Mononuclear cell (primary cell): ENCODE results near the gene SNHG17. TPM values are rescaled to one million over a fixed set of nuclear protein-coding genes. Genes with fewer than 3 reads are reported as not detected.
"Not testable (repeated sequence)": the region's sequence is repeated elsewhere in the genome, so short reads cannot be mapped to it uniquely, and the experiment has no call there.

Experiments
- H3K27me3 ChIP-seq: 2 replicates; pipeline ENCODE4 v1.6.0; 2011; ENCODE audit warnings: low read length, control low read depth; ENCODE audit not compliant: insufficient read depth
- H3K4me1 ChIP-seq: 2 replicates; pipeline ENCODE4 v1.5.1; 2011; ENCODE audit warnings: mild to moderate bottlenecking, low read length, control low read depth; ENCODE audit not compliant: insufficient read depth
- H3K4me3 ChIP-seq: 2 replicates; pipeline ENCODE4 v1.5.1; 2011; ENCODE audit warnings: mild to moderate bottlenecking, low read length, moderate library complexity
- H3K9me3 ChIP-seq: 2 replicates; pipeline ENCODE4 v1.5.1; 2011; ENCODE audit warnings: low read depth, mild to moderate bottlenecking, control low read depth, low read length
- total RNA-seq: library from RNA; depleted of rRNA; stranded (reverse); fragments of >200 nt; gene quantifications from one replicate; pipeline ENCODE4 v1.2.3, GENCODE V29; 2012

Gene SNHG17
- total RNA-seq: 18.6 TPM

DNA sequence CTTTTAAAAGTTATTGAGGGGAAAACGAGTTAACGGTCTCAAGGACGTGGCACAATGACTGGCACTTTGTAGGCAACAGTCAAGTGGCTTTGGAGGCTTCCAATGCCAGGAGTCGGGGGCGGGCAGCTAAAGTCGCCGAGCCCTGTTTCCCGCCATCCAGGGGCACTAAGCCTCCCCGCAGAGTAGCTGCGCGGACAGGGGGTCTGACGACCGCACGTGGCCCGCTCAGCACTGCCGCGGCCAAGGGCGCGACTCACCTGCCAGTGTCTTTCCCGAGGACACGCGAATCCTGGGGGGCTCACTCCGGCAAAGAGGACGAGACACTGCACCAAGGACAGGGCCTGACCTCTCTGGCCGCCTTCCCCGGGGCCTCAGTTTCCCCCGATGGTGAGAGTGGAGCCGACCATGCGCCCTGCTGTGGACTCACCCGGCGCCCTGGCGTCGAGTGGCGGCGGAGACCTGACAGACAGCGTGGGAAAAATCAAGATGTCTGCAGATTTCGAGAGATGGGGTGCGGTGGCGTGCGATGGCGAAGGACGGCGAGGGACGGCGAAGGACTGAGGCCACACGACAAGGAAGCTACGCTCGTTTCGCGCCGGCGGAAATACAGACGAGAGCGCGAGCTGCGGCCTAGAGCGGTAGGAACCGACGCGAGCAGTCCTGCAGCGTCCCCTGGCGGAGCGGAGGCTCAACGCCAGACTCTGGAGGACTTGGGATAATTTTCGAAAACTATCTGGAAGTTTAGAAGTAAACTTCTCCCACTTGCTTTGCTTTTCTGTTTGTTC lies at the start of gene SNHG17:
SNHG17 (minus strand) TSS at position 559 of the 785 bp plus-strand sequence.
- Histone ChIP-seq H3K27me3 (no peaks in the 10 kb centered on the region), H3K9me3 (no peaks in the 10 kb centered on the region), H3K4me3 (peak within 1 kb of the TSS; percentile 61), H3K4me1 (peaks cover 17% of the 10 kb centered on the region)

DNA sequence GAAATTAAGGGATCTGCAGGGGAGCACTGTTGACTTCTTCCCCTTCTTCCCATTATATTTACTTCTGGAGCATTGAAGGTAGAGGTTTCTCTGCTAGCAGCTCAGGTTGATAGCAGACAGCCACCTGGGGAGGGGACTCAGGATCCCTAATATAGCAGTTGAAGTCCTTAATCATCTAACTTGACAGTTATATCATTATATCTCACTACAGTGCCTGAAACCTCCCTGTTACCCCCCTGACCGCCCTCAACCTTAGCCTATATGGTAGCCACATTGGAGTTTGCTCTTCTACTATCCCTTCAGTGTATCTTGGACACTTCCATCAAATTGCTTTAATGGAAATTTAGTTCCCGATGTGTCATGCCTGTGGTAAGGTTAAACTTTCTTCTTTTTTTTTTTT lies 44.5 kb upstream of the SNHG17 start:
- Histone ChIP-seq H3K4me3 (no peak overlapping the region), H3K4me1 (peaks cover 3% of the 10 kb centered on the region), H3K27me3 (no peaks in the 10 kb centered on the region), H3K9me3 (no peaks in the 10 kb centered on the region)

DNA sequence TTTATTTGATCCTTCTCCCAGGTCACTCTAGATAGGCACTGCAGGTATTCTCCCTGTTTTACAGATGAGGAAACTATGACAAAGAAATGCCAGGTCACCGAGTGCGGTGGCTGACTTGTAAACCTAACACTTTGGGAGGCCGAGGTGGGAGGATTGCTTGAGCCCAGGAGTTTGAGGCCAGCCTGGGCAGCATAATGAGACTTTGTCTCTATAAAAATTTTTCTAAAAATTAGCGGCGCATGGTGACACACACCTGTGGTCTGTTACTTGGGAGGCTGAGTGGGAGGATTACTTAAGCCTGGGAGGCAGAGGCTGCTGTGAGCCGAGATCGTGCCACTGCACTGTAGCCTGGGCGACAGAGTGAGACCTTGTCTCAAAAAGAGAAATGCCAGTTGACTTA lies 42.6 kb upstream of the SNHG17 start:
- H3K4me3 ChIP-seq: no peak overlapping the region
- peaks cover 20% of the 10 kb centered on the region for H3K4me1 ChIP-seq
- H3K9me3 ChIP-seq: no peaks in the 10 kb centered on the region
- H3K27me3 ChIP-seq: no peaks in the 10 kb centered on the region

DNA sequence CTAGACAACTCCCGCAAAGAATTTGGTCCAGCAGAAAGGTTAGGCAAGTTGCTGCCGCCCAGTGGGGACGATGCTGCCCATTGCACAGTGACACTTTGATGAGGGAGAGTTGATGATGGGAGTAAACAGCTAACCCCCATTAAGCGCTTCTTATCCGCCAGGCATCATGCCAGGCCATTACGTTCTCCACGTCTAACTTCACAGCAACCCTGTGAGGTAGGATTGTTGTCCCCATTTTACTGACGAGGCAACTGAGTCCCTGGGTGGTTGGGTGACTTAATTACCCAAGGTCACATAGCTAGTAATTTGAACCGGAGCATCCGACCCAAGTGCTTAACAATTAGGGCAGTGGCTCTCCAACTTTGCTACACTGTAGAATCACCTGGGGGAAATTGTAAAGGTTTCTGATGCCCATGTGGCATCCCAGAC lies 38.3 kb upstream of the SNHG17 start:
- H3K9me3 ChIP-seq: no peaks in the 10 kb centered on the region
- no peaks in the 10 kb centered on the region for H3K27me3 ChIP-seq
- H3K4me1 ChIP-seq: peaks cover 27% of the 10 kb centered on the region
- peak overlapping the region; percentile 96 for H3K4me3 ChIP-seq

DNA sequence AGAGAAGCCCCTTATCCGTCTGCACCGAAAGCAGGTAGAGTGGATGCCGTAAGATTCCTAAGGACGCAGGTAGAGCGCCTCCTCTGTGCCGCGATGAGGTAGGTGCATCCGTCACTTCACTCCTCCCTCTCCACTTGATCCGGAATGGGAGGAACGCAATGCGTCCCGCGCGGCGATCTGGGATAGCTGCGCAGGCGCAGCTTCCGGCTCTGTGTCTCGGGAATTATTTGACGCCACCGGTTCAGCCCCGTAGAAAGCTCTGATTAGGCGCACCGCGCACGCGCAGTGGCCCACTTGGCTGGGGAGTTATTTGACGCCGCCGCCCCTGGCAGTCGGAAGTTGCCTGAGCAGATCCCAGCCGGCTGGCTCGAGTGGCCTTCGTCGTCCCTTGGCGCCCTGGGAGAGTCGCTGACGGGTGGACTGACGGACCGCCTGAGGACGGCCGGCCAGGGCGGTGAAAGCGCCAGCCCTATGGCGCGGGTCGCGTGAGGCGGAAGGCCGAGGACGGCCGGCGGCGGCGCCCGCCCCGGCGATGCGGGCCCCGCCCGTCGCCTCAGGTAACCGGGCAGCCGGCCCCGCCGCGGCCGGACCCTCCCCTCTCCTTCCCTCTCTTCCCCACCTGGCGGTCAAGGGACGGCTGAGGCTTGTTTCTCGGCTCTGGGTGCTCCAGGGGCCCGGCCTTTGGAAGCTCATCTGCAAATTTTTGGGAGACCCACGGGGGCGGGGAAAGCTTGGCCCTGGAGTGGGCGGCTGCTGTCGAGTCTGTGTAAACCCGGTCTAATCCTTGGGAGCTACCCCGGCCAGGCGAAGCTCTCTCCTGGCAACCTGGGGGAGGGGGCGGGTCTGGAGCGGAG lies 37.6 kb upstream of the SNHG17 start, which contains the start of gene RALGAPB:
RALGAPB (plus strand) TSS at position 331 of the 854 bp plus-strand sequence. CDS start 15,590 bp downstream, outside the sequence.
- peak within 1 kb of the TSS; percentile 96 for H3K4me3 ChIP-seq
- H3K27me3 ChIP-seq: no peaks in the 10 kb centered on the region
- H3K4me1 ChIP-seq: peaks cover 27% of the 10 kb centered on the region
- no peaks in the 10 kb centered on the region for H3K9me3 ChIP-seq

DNA sequence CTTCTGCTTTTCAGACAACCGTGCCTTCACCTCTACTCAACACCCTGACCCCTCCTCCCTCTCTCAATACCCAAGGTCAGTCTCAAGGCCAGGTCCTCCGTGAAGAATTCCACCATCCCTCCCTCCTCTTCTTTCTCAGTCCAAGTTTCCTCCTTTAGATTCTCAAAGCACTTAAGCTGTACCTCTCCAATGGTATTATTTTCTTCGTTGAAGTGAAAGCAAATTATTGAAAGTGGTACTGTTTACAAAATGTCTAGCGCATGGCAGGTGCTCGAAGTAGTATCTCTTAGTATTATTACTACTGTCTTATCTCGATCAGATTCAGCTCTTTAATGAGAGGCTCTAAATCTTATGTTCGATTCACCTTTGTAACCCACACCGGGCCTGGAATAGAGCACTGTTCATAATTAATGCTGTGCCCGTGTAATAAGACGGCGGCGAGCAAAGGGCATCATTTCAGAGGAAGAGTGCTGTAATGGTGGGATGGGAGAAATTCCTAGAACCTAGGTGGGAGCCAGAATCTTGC lies 36.9 kb upstream of the SNHG17 start:
- H3K9me3 ChIP-seq: no peaks in the 10 kb centered on the region
- peak overlapping the region; percentile 96 for H3K4me3 ChIP-seq
- peaks cover 27% of the 10 kb centered on the region for H3K4me1 ChIP-seq
- no peaks in the 10 kb centered on the region for H3K27me3 ChIP-seq

DNA sequence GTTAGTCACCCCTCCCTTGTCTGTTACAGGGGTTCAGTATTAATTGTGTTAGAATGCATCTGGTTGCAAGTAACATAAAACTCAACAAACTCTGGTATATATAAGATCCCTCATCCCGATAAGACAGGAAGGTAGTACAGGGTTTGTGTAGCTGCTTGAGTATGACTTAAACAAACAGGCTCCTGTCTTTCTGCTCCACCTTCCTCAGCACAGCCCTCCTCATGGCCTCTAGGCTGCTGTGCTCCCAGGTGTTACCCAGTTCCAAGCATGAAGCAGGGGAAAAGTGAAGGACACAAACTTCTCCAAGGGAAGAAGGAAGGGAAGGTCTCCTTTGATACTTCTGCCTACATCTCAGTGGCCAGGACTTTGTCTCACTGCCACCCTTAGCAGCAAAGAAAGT lies 36.1 kb upstream of the SNHG17 start:
- Histone ChIP-seq H3K27me3 (no peaks in the 10 kb centered on the region), H3K4me1 (peaks cover 25% of the 10 kb centered on the region), H3K4me3 (no peak overlapping the region), H3K9me3 (no peaks in the 10 kb centered on the region)

DNA sequence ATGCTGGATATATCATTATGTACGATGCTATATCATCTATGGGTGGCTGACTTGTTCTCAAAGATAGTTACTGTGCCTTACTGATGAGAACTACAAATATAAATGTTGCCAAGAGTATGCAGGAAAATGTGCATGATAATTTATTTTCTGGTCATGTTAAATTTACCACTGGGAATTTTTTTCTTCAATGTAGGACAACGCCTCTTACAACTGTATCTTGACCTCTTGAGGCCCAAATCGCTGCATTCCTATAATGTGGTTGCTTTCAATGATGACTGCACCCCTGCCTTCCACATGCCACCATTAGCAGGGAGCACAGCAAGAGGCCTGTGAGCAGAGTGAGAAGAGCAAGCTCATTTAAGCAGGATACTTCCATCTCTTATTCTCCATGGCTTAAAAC lies 31.9 kb upstream of the SNHG17 start:
- Histone ChIP-seq H3K9me3 (no peaks in the 10 kb centered on the region), H3K4me3 (no peak overlapping the region), H3K27me3 (no peaks in the 10 kb centered on the region), H3K4me1 (peaks cover 4% of the 10 kb centered on the region)

DNA sequence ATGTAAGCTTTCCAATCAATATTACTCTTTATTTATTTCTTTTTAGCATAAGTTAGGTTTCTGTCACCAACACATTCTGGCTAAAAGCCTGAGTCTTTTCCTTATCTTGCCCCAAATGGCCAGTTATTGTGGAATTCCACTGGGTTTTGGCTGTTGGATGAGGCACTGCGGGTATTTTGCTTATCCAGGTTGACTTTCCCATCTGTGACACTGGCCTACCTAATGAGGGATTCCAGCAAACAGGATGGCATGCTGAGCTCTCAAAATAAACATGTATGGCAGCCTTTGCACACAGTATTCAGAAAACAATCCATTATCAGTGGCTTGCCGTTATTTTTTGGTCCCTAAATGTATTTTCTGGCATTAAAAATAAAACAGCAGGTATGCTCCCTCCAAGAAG lies 31.0 kb upstream of the SNHG17 start:
- Histone ChIP-seq H3K4me3 (no peak overlapping the region), H3K27me3 (no peaks in the 10 kb centered on the region), H3K9me3 (no peaks in the 10 kb centered on the region), H3K4me1 (no peaks in the 10 kb centered on the region)

DNA sequence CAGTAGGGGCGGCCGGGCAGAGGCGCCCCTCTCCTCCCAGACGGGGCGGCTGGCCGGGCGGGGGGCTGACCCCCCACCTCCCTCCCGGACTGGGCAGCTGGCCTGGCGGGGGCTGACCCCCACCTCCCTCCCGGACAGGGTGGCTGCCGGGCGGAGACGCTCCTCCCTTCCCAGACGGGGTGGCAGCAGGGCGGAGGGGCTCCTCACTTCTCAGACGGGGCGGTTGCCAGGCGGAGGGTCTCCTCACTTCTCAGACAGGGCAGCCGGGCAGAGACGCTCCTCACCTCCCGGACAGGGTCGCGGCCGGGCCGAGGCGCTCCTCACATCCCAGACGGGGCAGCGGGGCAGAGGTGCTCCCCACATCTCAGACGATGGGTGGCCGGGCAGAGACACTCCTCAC lies 26.4 kb upstream of the SNHG17 start:
- not testable (repeated sequence) for H3K4me1 ChIP-seq, H3K9me3 ChIP-seq, H3K27me3 ChIP-seq, H3K4me3 ChIP-seq

DNA sequence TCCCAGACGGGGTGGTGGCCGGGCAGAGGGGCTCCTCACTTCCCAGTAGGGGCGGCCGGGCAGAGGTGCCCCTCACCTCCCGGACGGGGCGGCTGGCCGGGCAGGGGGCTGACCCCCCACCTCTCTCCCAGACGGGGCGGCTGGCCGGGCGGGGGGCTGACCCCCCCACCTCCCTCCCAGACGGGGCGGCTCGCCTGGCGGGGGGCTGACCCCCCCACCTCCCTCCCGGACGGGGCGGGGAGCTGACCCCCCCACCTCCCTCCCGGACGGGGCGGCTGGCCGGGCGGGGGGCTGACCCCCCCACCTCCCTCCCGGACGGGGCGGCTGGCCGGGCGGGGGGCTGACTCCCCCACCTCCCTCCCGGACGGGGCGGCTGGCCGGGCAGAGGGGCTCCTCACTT lies 26.0 kb upstream of the SNHG17 start:
- H3K9me3 ChIP-seq, H3K27me3 ChIP-seq, H3K4me1 ChIP-seq, H3K4me3 ChIP-seq: not testable (repeated sequence)

DNA sequence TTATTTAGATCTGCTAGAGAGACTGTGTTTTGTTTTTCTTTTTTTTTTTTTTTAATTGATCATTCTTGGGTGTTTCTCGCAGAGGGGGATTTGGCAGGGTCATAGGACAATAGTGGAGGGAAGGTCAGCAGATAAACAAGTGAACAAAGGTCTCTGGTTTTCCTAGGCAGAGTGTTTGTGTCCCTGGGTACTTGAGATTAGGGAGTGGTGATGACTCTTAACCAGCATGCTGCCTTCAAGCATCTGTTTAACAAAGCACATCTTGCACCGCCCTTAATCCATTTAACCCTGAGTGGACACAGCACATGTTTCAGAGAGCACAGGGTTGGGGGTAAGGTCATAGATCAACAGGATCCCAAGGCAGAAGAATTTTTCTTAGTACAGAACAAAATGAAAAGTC lies 25.5 kb upstream of the SNHG17 start:
- not testable (repeated sequence) for H3K4me3 ChIP-seq, H3K4me1 ChIP-seq, H3K9me3 ChIP-seq, H3K27me3 ChIP-seq

DNA sequence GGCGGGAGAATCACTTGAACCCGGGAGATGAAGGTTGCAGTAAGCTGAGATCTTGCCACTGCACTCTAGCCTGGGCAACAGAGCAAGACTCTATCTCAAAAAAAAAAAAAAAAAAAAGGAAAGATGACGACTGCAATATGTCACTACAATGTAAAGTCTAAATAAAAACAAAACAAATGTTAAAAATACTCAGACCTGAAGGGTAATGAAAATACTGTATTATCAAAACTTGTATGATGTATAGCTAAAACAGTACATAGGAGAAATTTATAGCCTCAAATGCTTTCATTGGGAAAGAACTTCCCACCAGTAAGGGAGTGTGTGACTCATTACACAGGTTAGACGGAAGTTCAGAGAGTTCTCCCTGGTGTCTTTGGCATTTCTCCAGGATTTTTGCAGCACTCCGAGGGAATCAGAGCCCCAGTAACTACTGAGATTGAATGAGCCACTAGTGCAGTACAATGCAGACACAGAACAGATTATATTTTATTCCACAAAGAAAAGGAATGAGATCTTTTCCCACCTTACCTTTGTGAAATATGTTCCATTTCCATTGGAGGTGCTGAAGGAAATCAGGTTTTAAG lies 25.0 kb upstream of the SNHG17 start:
- Histone ChIP-seq H3K9me3 (no peaks in the 10 kb centered on the region), H3K4me3 (no peak overlapping the region), H3K4me1 (no peaks in the 10 kb centered on the region), H3K27me3 (no peaks in the 10 kb centered on the region)

DNA sequence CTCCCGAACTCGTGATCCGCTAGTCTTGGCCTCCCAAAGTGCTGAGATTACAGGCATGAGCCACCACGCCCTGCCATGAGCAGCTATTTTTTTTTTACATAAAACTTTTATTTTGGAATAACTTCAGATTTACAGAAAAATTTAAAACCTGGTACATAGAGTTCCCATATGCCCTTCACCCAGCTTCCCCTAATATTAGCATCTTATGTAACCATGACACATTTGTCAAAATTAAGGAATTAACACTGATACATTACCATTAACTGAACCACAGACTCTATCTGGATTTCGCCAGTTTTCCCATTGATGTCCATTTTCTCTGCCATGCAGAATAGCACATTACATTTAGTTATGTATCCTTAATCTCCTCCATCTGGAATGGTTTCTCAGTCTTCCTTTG lies 23.2 kb upstream of the SNHG17 start:
- no peaks in the 10 kb centered on the region for H3K27me3 ChIP-seq
- H3K4me3 ChIP-seq: no peak overlapping the region
- no peaks in the 10 kb centered on the region for H3K4me1 ChIP-seq
- H3K9me3 ChIP-seq: no peaks in the 10 kb centered on the region
